ENCODE results near the gene PKNOX1. TPM values are rescaled to one million over a fixed set of nuclear protein-coding genes. Genes with fewer than 3 reads are reported as not detected.

Gene PKNOX1
- total and polyA plus RNA-seq, 4 donors, result 18.3 to 28.8 (median 23.8) TPM

- WGBS (ENCODE audit: insufficient coverage), result no CpG with 5 or more reads among the region's 13 CpGs
- Histone ChIP-seq H3K36me3 (ENCODE audit: control insufficient read depth, insufficient read depth, low read length) (peaks cover 57% of the 10 kb centered on the region), H3K27ac (ENCODE audit: low read depth, low read length) (no peak overlapping the region)
Measured at GRCh38 chr21:43016728-43017127, 42.4 kb downstream of the PKNOX1 start.

DNA sequence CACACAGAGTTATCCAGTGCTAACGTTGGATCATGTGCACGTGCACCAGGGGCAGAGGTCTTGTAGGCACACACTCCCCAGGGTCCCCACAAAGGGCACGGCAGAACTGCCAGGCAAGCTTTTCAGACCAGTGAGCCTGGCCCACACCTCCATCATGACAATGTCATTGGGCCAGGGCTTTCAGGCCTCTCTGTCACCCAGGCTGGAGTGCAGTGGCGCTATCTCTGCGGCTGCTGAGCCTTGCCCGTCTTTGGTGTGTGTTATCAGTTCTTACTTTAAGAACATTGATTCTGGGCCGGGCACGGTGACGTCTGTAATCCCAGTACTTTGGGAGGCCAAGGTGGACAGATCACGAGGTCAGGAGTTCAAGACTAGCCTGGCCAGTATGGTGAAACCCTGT lies 44.2 kb downstream of the PKNOX1 start:
- H3K9me3 ChIP-seq (ENCODE audit: control insufficient read depth, insufficient read depth, low read length), result no peaks in the 10 kb centered on the region
- no peaks in the 10 kb centered on the region for H3K27me3 ChIP-seq (ENCODE audit: control insufficient read depth, insufficient read depth, low read length)
- no peak overlapping the region for H3K4me3 ChIP-seq (ENCODE audit: low read depth, low read length)
- DNase-seq (ENCODE audit: low read depth in 4 of 6, low spot score in 6 of 6), result no peak
- WGBS (ENCODE audit: insufficient coverage), result 94% methylated on average over 9 of the region's 10 CpGs
- H3K4me1 ChIP-seq (ENCODE audit: control insufficient read depth, insufficient read depth, low read length), result no peaks in the 10 kb centered on the region
- H3K36me3 ChIP-seq (ENCODE audit: control insufficient read depth, insufficient read depth, low read length), result peaks cover 63% of the 10 kb centered on the region
- no peak overlapping the region for H3K27ac ChIP-seq (ENCODE audit: low read depth, low read length)

More at GRCh38 chr21:43016728-43017127, 42.4 kb downstream of the PKNOX1 start:
- Histone ChIP-seq H3K4me1 (ENCODE audit: control insufficient read depth, insufficient read depth, low read length) (no peaks in the 10 kb centered on the region), H3K4me3 (ENCODE audit: low read depth, low read length) (no peak overlapping the region), H3K9me3 (ENCODE audit: control insufficient read depth, insufficient read depth, low read length) (no peaks in the 10 kb centered on the region), H3K27me3 (ENCODE audit: control insufficient read depth, insufficient read depth, low read length) (no peaks in the 10 kb centered on the region)
- peak in 1 of 6 donors; percentile 72 for DNase-seq (ENCODE audit: low read depth in 4 of 6, low spot score in 6 of 6)

DNA sequence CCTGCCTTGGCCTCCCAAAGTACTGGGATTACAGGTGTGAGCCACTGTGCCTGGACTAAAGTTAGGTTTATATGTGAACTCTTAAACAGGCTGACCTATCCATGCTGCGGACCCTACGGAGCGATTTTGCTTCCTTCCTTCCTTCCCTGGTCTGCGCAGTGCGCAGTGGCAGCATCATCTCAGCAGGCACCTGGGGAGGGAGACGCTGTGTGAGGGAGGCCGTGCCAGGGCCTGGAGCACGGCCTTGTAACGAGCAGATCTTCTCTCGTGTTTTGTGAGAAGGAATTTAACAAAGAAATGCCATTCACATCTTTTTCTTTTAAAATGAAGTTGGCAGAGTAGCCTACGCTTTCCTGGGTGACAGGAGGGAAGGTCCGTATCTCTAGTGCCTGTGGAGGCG lies 45.8 kb downstream of the PKNOX1 start:
- H3K27me3 ChIP-seq (ENCODE audit: control insufficient read depth, insufficient read depth, low read length), result no peaks in the 10 kb centered on the region
- H3K36me3 ChIP-seq (ENCODE audit: control insufficient read depth, insufficient read depth, low read length), result peaks cover 73% of the 10 kb centered on the region
- WGBS (ENCODE audit: insufficient coverage), result 100% methylated on average over 6 of the region's 13 CpGs

GRCh38 chr21:43020771-43021170 lies 46.4 kb downstream of the PKNOX1 start:
- H3K9me3 ChIP-seq (ENCODE audit: control insufficient read depth, insufficient read depth, low read length), result no peaks in the 10 kb centered on the region
- DNase-seq (ENCODE audit: low read depth in 4 of 6, low spot score in 6 of 6), result no peak
- 94% methylated on average over 6 of the region's 6 CpGs for WGBS (ENCODE audit: insufficient coverage)
- H3K4me3 ChIP-seq (ENCODE audit: low read depth, low read length), result no peak overlapping the region
- no peak overlapping the region for H3K27ac ChIP-seq (ENCODE audit: low read depth, low read length)
- H3K4me1 ChIP-seq (ENCODE audit: control insufficient read depth, insufficient read depth, low read length), result no peaks in the 10 kb centered on the region
- H3K27me3 ChIP-seq (ENCODE audit: control insufficient read depth, insufficient read depth, low read length), result no peaks in the 10 kb centered on the region
- H3K36me3 ChIP-seq (ENCODE audit: control insufficient read depth, insufficient read depth, low read length), result peaks cover 73% of the 10 kb centered on the region

More for the DNA sequence above, 45.8 kb downstream of the PKNOX1 start:
- Histone ChIP-seq H3K4me3 (ENCODE audit: low read depth, low read length) (no peak overlapping the region), H3K4me1 (ENCODE audit: control insufficient read depth, insufficient read depth, low read length) (no peaks in the 10 kb centered on the region), H3K27ac (ENCODE audit: low read depth, low read length) (no peak overlapping the region), H3K9me3 (ENCODE audit: control insufficient read depth, insufficient read depth, low read length) (no peaks in the 10 kb centered on the region)
- no peak for DNase-seq (ENCODE audit: low read depth in 4 of 6, low spot score in 6 of 6)

DNA sequence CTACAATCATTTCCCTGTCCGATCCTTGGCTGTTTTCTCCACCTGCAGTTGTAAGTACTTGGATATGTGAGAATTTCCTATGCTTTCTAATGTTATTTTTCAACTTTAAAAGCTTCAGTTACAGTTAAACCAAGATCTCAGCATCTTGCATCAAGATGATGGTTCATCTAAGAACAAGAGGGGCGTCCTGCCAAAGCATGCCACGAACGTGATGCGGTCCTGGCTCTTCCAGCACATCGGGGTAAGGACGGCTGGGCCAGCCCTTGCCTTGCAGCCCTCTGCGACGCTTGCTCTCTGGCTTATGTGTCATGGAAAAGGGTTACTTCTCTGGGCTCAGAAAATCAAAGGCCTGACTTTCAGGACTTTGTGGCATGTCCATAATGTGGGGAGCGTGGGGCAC lies 46.8 kb downstream of the PKNOX1 start:
- no peak for DNase-seq (ENCODE audit: low read depth in 4 of 6, low spot score in 6 of 6)
- H3K36me3 ChIP-seq (ENCODE audit: control insufficient read depth, insufficient read depth, low read length), result peaks cover 72% of the 10 kb centered on the region
- H3K4me1 ChIP-seq (ENCODE audit: control insufficient read depth, insufficient read depth, low read length), result no peaks in the 10 kb centered on the region
- H3K27me3 ChIP-seq (ENCODE audit: control insufficient read depth, insufficient read depth, low read length), result no peaks in the 10 kb centered on the region
- 93% methylated on average over 9 of the region's 10 CpGs for WGBS (ENCODE audit: insufficient coverage)
- H3K27ac ChIP-seq (ENCODE audit: low read depth, low read length), result no peak overlapping the region
- no peaks in the 10 kb centered on the region for H3K9me3 ChIP-seq (ENCODE audit: control insufficient read depth, insufficient read depth, low read length)
- H3K4me3 ChIP-seq (ENCODE audit: low read depth, low read length), result no peak overlapping the region

- Histone ChIP-seq H3K4me3 (ENCODE audit: low read depth, low read length) (no peak overlapping the region), H3K27me3 (ENCODE audit: control insufficient read depth, insufficient read depth, low read length) (no peaks in the 10 kb centered on the region), H3K4me1 (ENCODE audit: control insufficient read depth, insufficient read depth, low read length) (no peaks in the 10 kb centered on the region), H3K27ac (ENCODE audit: low read depth, low read length) (no peak overlapping the region), H3K36me3 (ENCODE audit: control insufficient read depth, insufficient read depth, low read length) (peaks cover 69% of the 10 kb centered on the region), H3K9me3 (ENCODE audit: control insufficient read depth, insufficient read depth, low read length) (no peaks in the 10 kb centered on the region)
- WGBS (ENCODE audit: insufficient coverage), result 92% methylated on average over 26 of the region's 28 CpGs
- no peak for DNase-seq (ENCODE audit: low read depth in 4 of 6, low spot score in 6 of 6)
Measured at GRCh38 chr21:43021756-43022600, 47.6 kb downstream of the PKNOX1 start.

DNA sequence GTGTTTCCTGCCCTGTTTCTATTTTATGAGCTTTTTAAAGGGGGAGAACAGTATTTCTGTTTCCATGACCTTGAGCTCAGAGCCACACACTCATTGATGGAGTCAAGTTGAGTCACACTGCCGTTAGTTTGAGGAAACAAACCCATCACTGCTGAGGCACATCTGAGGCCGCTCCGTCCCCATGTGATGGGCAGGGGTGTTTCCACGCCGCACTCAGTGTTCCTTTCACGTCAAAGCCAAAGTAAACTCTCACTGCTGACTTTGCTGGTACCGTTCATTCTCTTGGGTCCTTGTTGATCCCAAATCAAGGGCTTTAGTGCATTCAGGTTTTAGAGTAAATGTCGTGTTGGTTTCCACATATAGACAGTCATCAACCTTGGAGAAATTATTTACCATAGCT lies 48.8 kb downstream of the PKNOX1 start:
- 99% methylated on average over 7 of the region's 8 CpGs for WGBS (ENCODE audit: insufficient coverage)
- Histone ChIP-seq H3K9me3 (ENCODE audit: control insufficient read depth, insufficient read depth, low read length) (no peaks in the 10 kb centered on the region), H3K27me3 (ENCODE audit: control insufficient read depth, insufficient read depth, low read length) (no peaks in the 10 kb centered on the region), H3K4me3 (ENCODE audit: low read depth, low read length) (no peak overlapping the region), H3K4me1 (ENCODE audit: control insufficient read depth, insufficient read depth, low read length) (peaks cover 8% of the 10 kb centered on the region), H3K27ac (ENCODE audit: low read depth, low read length) (no peak overlapping the region), H3K36me3 (ENCODE audit: control insufficient read depth, insufficient read depth, low read length) (peaks cover 68% of the 10 kb centered on the region)
- no peak for DNase-seq (ENCODE audit: low read depth in 4 of 6, low spot score in 6 of 6)

DNA sequence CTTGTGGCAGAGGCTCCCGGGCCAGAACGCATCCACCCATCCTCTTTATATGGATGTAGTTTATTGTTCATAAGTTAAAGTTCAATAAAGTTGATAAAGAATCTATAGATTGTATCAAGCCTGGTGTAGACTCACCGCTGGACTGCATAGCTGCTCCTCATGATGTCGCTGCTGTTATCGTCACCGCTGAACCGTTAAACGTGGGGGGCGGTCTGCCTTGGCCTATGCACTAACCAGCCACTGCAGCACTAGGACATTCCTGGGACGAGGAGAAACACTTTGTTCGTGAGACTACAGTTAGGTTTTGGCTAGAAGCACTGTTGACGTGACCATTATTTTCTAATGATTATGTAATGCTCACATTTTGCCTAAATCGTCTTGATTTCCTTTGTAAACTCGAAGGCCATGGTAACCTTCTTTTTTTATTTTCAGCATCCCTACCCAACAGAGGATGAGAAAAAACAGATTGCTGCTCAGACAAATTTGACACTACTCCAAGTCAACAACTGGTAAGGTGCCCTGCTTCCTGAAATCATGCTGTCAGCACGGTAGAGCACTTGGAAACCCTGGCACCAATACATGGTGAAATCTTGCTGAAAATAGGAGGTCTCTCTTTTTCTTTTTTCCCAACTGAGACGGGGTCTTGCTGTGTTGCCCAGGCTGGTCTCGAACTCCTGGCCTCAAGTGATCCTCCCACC lies 50.2 kb downstream of the PKNOX1 start:
- H3K9me3 ChIP-seq (ENCODE audit: control insufficient read depth, insufficient read depth, low read length), result no peaks in the 10 kb centered on the region
- no peak overlapping the region for H3K27ac ChIP-seq (ENCODE audit: low read depth, low read length)
- no peak overlapping the region for H3K4me3 ChIP-seq (ENCODE audit: low read depth, low read length)
- no peaks in the 10 kb centered on the region for H3K27me3 ChIP-seq (ENCODE audit: control insufficient read depth, insufficient read depth, low read length)
- peaks cover 11% of the 10 kb centered on the region for H3K4me1 ChIP-seq (ENCODE audit: control insufficient read depth, insufficient read depth, low read length)
- peak in 1 of 6 donors; percentile 48 for DNase-seq (ENCODE audit: low read depth in 4 of 6, low spot score in 6 of 6)
- H3K36me3 ChIP-seq (ENCODE audit: control insufficient read depth, insufficient read depth, low read length), result peaks cover 72% of the 10 kb centered on the region
- 92% methylated on average over 14 of the region's 17 CpGs for WGBS (ENCODE audit: insufficient coverage)

- Histone ChIP-seq H3K36me3 (ENCODE audit: control insufficient read depth, insufficient read depth, low read length) (peaks cover 70% of the 10 kb centered on the region), H3K9me3 (ENCODE audit: control insufficient read depth, insufficient read depth, low read length) (no peaks in the 10 kb centered on the region), H3K4me1 (ENCODE audit: control insufficient read depth, insufficient read depth, low read length) (peaks cover 11% of the 10 kb centered on the region), H3K27me3 (ENCODE audit: control insufficient read depth, insufficient read depth, low read length) (no peaks in the 10 kb centered on the region), H3K27ac (ENCODE audit: low read depth, low read length) (no peak overlapping the region), H3K4me3 (ENCODE audit: low read depth, low read length) (no peak overlapping the region)
- WGBS (ENCODE audit: insufficient coverage), result 100% methylated on average over 1 of the region's 6 CpGs
- no peak for DNase-seq (ENCODE audit: low read depth in 4 of 6, low spot score in 6 of 6)
Measured at GRCh38 chr21:43025636-43026180, 51.3 kb downstream of the PKNOX1 start.
